WERI-Rb-1 (cell line): Measurements from ENCODE around the gene NAT16.
A peak's percentile ranks its signal among the peaks of the same experiment; 100 is the strongest.
"Not testable (repeated sequence)": the region's sequence is repeated elsewhere in the genome, so short reads cannot be mapped to it uniquely, and the experiment has no call there.

Experiments used
- DNase-seq: peaks from one replicate; pipeline ENCODE4 v3.0.0-alpha.2; 2020
- H3K27ac ChIP-seq: fragments of 250-450 bp; sonication (Bioruptor Pico); 2 replicates; pipeline ENCODE4 v1.5.1; 2020; ENCODE audit warnings: mild to moderate bottlenecking, moderate library complexity
- H3K27me3 ChIP-seq: fragments of 250-450 bp; sonication (Bioruptor Pico); 2 replicates; pipeline ENCODE4 v1.5.1; 2021; ENCODE audit warnings: mild to moderate bottlenecking, low read depth, moderate library complexity; ENCODE audit not compliant: insufficient read depth, severe bottlenecking
- H3K36me3 ChIP-seq: fragments of 250-450 bp; sonication (Bioruptor Pico); 2 replicates; pipeline ENCODE4 v1.5.1; 2020; ENCODE audit warnings: mild to moderate bottlenecking, moderate library complexity
- H3K4me3 ChIP-seq: 2 replicates; pipeline ENCODE4 v1.5.1; 2011; ENCODE audit warnings: low read depth, mild to moderate bottlenecking, control low read depth, low read length
- H3K9me3 ChIP-seq: fragments of 250-450 bp; sonication (Bioruptor Pico); 2 replicates; pipeline ENCODE4 v1.5.1; 2021; ENCODE audit warnings: mild to moderate bottlenecking, moderate library complexity; ENCODE audit not compliant: severe bottlenecking
- TF ChIP-seq, protein P1 (sequence below): IDR thresholded peaks from 2 replicates; pipeline ENCODE4 v1.5.1; 2011; ENCODE audit warnings: low read depth, mild to moderate bottlenecking, control low read depth, inconsistent platforms, low read length

NAT16 gene

GRCh38 chr7:101140339-101140699 lies 39.8 kb downstream of the NAT16 start:
- H3K9me3 ChIP-seq = no peaks in the 10 kb centered on the region
- H3K36me3 ChIP-seq = no peaks in the 10 kb centered on the region
- TF ChIP-seq, protein P1, sequence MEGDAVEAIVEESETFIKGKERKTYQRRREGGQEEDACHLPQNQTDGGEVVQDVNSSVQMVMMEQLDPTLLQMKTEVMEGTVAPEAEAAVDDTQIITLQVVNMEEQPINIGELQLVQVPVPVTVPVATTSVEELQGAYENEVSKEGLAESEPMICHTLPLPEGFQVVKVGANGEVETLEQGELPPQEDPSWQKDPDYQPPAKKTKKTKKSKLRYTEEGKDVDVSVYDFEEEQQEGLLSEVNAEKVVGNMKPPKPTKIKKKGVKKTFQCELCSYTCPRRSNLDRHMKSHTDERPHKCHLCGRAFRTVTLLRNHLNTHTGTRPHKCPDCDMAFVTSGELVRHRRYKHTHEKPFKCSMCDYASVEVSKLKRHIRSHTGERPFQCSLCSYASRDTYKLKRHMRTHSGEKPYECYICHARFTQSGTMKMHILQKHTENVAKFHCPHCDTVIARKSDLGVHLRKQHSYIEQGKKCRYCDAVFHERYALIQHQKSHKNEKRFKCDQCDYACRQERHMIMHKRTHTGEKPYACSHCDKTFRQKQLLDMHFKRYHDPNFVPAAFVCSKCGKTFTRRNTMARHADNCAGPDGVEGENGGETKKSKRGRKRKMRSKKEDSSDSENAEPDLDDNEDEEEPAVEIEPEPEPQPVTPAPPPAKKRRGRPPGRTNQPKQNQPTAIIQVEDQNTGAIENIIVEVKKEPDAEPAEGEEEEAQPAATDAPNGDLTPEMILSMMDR = no peak
- peaks cover 90% of the 10 kb centered on the region for H3K27me3 ChIP-seq
- no peak overlapping the region for H3K4me3 ChIP-seq
- H3K27ac ChIP-seq = no peak overlapping the region
- DNase-seq = no peak

DNA sequence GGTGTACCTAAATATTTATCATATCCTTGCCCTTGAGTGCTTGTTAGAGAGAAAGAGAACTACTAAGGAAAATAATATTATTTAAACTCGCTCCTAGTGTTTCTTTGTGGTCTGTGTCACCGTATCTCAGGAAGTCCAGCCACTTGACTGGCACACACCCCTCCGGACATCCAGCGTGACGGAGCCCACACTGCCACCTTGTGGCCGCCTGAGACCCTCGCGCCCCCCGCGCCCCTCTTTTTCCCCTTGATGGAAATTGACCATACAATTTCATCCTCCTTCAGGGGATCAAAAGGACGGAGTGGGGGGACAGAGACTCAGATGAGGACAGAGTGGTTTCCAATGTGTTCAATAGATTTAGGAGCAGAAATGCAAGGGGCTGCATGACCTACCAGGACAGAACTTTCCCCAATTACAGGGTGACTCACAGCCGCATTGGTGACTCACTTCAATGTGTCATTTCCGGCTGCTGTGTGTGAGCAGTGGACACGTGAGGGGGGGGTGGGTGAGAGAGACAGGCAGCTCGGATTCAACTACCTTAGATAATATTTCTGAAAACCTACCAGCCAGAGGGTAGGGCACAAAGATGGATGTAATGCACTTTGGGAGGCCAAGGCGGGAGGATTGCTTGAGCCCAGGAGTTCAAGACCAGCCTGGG lies 41.8 kb downstream of the NAT16 start:
- Histone ChIP-seq H3K27ac (no peak overlapping the region), H3K9me3 (no peaks in the 10 kb centered on the region), H3K27me3 (peaks cover 92% of the 10 kb centered on the region), H3K4me3 (no peak overlapping the region), H3K36me3 (no peaks in the 10 kb centered on the region)
- TF ChIP-seq, protein P1 = peak; percentile 60
- peak; percentile 35 for DNase-seq

DNA sequence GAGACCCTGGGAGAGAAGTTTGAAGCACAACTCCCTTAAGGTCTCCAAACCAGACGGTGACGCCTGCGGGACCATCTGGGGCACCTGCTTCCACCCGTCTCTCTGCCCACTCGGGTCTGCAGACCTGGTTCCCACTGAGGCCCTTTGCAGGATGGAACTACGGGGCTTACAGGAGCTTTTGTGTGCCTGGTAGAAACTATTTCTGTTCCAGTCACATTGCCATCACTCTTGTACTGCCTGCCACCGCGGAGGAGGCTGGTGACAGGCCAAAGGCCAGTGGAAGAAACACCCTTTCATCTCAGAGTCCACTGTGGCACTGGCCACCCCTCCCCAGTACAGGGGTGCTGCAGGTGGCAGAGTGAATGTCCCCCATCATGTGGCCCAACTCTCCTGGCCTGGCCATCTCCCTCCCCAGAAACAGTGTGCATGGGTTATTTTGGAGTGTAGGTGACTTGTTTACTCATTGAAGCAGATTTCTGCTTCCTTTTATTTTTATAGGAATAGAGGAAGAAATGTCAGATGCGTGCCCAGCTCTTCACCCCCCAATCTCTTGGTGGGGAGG lies 42.4 kb downstream of the NAT16 start:
- Histone ChIP-seq H3K27ac (no peak overlapping the region), H3K36me3 (no peaks in the 10 kb centered on the region), H3K27me3 (peaks cover 92% of the 10 kb centered on the region), H3K9me3 (no peaks in the 10 kb centered on the region), H3K4me3 (no peak overlapping the region)
- TF ChIP-seq, protein P1 = no peak
- DNase-seq = no peak

DNA sequence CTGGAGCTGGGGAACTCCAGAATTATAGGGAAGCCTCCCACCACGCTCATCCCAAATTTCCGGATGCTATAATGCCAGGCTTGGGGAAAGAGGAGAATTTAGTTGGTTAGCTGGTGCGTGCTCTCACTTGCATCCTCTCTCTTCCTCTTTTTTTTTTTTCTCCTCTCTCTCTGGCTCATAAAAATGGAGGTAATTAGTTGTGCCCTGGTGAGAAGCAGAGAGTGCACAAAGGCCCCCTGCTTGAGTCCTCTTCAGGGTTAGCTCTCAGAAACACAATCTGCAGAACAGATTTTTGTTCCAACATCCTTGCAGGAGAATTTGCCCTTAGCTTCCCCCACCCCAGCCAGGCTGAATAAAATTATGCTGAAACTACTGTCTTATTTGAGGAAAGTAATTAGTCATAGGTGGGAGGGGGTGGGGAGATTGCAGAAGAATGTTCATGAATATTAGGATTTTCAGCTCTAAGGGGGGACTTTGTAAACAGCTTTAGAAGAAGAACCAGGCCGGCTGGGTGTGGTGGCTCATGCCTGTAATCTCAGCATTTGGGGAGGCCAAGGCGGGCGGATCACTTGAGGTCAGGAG lies 45.6 kb downstream of the NAT16 start:
- Histone ChIP-seq H3K4me3 (no peak overlapping the region), H3K27me3 (peaks cover 90% of the 10 kb centered on the region)
- no peak for DNase-seq

DNA sequence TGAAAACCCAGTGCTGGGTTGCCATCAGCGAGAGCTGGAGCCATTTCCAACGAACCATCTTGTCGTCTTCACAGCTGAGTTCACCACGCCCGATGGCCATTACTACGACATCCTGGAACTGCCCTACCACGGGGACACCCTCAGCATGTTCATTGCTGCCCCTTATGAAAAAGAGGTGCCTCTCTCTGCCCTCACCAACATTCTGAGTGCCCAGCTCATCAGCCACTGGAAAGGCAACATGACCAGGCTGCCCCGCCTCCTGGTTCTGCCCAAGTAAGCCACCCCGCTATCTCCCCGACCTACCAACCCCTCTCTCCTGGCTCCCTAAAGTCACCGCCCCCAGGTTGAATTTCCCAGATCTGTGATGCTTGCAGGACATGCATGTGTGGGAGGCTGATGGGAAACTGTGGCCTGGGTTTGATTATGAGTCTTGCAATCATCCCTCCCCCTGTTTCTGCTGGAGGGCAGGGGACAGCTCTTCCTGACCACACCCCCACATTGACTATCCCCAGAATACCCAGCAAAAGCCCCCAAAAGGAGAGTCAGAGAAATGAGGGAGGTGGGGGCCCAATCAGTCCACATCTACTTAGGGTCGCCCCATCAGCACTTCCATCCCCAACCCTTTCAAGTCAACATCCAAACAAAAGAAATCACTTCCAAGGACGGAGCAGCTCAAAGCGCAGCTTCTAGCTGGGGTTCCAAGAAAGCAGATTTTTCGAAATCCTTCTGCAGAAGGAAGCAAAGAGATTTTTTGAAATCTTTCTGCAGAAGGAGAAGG lies 46.3 kb downstream of the NAT16 start:
- Histone ChIP-seq H3K27me3 (peaks cover 88% of the 10 kb centered on the region), H3K4me3 (no peak overlapping the region), H3K36me3 (no peaks in the 10 kb centered on the region), H3K9me3 (no peaks in the 10 kb centered on the region), H3K27ac (no peak overlapping the region)
- TF ChIP-seq, protein P1 = no peak
- no peak for DNase-seq

More for the DNA sequence above, 45.6 kb downstream of the NAT16 start:
- Histone ChIP-seq H3K36me3 (no peaks in the 10 kb centered on the region), H3K27ac (no peak overlapping the region), H3K9me3 (no peaks in the 10 kb centered on the region)
- TF ChIP-seq, protein P1 = no peak

GRCh38 chr7:101132626-101133600 lies 47.2 kb downstream of the NAT16 start:
- DNase-seq, H3K9me3 ChIP-seq, H3K36me3 ChIP-seq, H3K27ac ChIP-seq, H3K4me3 ChIP-seq: not testable (repeated sequence)
- peaks cover 88% of the 10 kb centered on the region for H3K27me3 ChIP-seq
